HL-60 (cell line): ENCODE measurements around the gene SNX25.

ENCODE experiments used
- CTCF ChIP-seq: IDR thresholded peaks from one replicate; pipeline ENCODE4 v1.5.1; 2011; ENCODE audit warnings: low read length, control low read depth, inconsistent platforms; ENCODE audit not compliant: insufficient read depth
- GABPA ChIP-seq: IDR thresholded peaks from 2 replicates; pipeline ENCODE4 v1.6.1; 2012; ENCODE audit warnings: low read depth
- POLR2AphosphoS5 ChIP-seq: IDR thresholded peaks from 2 replicates; pipeline ENCODE4 v1.6.1; 2012; ENCODE audit warnings: low read depth
- TF ChIP-seq, protein P1 (sequence below): IDR thresholded peaks from 2 replicates; pipeline ENCODE4 v1.6.1; 2012; ENCODE audit warnings: low read depth; ENCODE audit not compliant: insufficient replicate concordance

DNA sequence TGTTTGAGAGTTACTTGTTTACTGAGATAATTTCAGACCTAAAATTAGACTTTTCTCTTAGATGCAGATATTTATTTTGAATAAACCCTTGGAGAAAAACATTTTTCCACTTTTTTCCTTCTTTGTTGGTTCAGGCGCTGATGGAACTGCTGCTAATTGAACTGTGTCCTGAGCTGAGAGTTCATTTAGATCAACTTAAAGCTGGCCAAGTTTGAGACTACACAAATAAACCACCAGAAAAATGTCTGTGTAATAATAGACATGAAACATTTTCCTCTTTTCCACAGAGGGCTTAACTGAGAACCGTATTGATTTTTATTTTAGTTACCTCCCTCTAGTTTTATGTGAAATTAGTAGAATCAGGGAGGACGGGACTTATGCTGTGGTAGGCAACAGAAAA is 153.9 kb downstream of the SNX25 start:
- TF ChIP-seq CTCF, result no peak
- no peak for TF ChIP-seq POLR2AphosphoS5
- TF ChIP-seq, protein P1, sequence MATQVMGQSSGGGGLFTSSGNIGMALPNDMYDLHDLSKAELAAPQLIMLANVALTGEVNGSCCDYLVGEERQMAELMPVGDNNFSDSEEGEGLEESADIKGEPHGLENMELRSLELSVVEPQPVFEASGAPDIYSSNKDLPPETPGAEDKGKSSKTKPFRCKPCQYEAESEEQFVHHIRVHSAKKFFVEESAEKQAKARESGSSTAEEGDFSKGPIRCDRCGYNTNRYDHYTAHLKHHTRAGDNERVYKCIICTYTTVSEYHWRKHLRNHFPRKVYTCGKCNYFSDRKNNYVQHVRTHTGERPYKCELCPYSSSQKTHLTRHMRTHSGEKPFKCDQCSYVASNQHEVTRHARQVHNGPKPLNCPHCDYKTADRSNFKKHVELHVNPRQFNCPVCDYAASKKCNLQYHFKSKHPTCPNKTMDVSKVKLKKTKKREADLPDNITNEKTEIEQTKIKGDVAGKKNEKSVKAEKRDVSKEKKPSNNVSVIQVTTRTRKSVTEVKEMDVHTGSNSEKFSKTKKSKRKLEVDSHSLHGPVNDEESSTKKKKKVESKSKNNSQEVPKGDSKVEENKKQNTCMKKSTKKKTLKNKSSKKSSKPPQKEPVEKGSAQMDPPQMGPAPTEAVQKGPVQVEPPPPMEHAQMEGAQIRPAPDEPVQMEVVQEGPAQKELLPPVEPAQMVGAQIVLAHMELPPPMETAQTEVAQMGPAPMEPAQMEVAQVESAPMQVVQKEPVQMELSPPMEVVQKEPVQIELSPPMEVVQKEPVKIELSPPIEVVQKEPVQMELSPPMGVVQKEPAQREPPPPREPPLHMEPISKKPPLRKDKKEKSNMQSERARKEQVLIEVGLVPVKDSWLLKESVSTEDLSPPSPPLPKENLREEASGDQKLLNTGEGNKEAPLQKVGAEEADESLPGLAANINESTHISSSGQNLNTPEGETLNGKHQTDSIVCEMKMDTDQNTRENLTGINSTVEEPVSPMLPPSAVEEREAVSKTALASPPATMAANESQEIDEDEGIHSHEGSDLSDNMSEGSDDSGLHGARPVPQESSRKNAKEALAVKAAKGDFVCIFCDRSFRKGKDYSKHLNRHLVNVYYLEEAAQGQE, result no peak
- no peak for TF ChIP-seq GABPA
